ENCODE results near the gene ILKAP.

DNA sequence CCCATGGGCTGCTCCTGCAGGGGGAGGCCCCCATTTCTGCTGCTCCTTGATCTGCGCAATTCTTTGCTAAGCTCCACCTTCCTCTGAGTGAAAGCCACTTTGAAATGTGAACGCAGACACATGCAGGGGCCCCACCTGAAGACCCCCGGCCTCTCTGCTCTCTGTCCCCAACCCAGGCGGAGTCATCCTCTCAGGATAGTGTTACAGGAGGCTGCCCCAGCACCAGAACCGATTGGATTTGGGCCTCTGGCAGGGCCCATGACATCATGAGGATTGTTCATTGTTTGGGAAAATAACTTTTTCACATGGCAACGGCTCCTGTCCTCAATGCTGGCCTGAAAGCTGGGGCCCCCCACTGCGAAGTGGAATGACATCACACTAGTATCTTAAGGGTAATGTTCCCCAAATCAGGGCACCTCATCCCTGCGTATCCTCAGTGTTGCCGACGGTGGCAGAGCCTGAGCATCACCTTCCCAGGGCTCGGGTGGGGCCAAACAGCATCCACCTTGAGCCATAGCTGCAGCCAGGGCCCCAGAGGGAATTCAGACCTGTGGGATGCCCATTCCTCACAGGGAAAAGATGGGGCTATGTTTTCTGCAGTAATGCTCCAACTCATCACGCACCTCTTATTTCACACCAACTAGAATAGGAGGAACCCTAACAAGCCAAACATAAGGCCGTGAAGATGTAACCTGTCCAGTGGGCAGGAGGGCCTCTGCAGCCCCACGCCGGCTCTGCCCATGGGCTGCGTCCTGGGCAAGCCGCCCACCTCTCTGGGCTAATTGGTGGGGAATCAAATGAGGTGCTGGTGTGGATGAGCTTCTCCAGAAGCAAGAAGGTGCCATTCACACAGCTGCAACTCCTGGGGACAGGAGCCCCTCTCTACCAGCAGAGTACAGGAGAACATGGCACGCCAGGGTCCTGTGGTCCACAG lies 47.5 kb downstream of the ILKAP start:
- TF ChIP-seq, protein P1, sequence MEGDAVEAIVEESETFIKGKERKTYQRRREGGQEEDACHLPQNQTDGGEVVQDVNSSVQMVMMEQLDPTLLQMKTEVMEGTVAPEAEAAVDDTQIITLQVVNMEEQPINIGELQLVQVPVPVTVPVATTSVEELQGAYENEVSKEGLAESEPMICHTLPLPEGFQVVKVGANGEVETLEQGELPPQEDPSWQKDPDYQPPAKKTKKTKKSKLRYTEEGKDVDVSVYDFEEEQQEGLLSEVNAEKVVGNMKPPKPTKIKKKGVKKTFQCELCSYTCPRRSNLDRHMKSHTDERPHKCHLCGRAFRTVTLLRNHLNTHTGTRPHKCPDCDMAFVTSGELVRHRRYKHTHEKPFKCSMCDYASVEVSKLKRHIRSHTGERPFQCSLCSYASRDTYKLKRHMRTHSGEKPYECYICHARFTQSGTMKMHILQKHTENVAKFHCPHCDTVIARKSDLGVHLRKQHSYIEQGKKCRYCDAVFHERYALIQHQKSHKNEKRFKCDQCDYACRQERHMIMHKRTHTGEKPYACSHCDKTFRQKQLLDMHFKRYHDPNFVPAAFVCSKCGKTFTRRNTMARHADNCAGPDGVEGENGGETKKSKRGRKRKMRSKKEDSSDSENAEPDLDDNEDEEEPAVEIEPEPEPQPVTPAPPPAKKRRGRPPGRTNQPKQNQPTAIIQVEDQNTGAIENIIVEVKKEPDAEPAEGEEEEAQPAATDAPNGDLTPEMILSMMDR (IDR thresholded peaks at IDR 0.05), result no peak
- TF ChIP-seq POLR2A (IDR thresholded peaks at IDR 0.05), result no peak
